ENCODE measurements around the gene CADPS2.

Gene CADPS2

DNA sequence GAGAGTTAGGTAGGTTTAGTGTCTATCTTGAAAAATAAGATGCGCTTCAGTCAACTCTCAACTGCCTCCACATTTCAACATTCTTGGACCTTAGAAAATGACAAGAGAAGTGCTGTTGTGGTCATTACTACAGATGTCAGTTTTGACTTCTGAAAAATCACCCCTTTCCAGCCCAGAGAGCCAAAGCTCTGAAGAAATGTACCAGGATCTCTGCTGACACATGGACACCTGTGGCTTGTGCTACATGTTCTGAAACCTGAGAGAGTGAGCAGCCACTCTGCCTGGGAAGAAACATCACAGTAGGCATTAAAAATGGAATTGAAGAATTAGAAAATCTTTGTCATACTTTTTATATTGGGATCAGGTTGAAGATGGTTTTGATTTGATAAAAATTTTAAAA, 545.8 kb downstream of the CADPS2 start:
- TF ChIP-seq RAD21 (IDR thresholded peaks at IDR 0.05; ENCODE audit: low read depth) (no peak), FOXM1 (IDR thresholded peaks at IDR 0.05; ENCODE audit: borderline replicate concordance, low read depth) (no peak), ZBTB7A (IDR thresholded peaks at IDR 0.05; ENCODE audit: low read depth) (no peak), CREB1 (IDR thresholded peaks at IDR 0.05; ENCODE audit: low read depth) (no peak), TAF1 (IDR thresholded peaks at IDR 0.05; ENCODE audit: low read depth) (no peak), EGR1 (IDR thresholded peaks at IDR 0.05) (no peak), EP300 (IDR thresholded peaks at IDR 0.05; ENCODE audit: borderline replicate concordance) (no peak), CEBPB (IDR thresholded peaks at IDR 0.05) (no peak), TEAD4 (IDR thresholded peaks at IDR 0.05) (no peak), YY1 (IDR thresholded peaks at IDR 0.05; ENCODE audit: low read depth) (no peak), NFIC (IDR thresholded peaks at IDR 0.05) (no peak), TCF12 (IDR thresholded peaks at IDR 0.05; ENCODE audit: low read depth) (no peak)
- TF ChIP-seq, protein P1, sequence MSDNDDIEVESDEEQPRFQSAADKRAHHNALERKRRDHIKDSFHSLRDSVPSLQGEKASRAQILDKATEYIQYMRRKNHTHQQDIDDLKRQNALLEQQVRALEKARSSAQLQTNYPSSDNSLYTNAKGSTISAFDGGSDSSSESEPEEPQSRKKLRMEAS (IDR thresholded peaks at IDR 0.05): no peak
- TF ChIP-seq, protein P2, sequence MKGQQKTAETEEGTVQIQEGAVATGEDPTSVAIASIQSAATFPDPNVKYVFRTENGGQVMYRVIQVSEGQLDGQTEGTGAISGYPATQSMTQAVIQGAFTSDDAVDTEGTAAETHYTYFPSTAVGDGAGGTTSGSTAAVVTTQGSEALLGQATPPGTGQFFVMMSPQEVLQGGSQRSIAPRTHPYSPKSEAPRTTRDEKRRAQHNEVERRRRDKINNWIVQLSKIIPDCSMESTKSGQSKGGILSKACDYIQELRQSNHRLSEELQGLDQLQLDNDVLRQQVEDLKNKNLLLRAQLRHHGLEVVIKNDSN (IDR thresholded peaks at IDR 0.05): no peak
- TF ChIP-seq, protein P3, sequence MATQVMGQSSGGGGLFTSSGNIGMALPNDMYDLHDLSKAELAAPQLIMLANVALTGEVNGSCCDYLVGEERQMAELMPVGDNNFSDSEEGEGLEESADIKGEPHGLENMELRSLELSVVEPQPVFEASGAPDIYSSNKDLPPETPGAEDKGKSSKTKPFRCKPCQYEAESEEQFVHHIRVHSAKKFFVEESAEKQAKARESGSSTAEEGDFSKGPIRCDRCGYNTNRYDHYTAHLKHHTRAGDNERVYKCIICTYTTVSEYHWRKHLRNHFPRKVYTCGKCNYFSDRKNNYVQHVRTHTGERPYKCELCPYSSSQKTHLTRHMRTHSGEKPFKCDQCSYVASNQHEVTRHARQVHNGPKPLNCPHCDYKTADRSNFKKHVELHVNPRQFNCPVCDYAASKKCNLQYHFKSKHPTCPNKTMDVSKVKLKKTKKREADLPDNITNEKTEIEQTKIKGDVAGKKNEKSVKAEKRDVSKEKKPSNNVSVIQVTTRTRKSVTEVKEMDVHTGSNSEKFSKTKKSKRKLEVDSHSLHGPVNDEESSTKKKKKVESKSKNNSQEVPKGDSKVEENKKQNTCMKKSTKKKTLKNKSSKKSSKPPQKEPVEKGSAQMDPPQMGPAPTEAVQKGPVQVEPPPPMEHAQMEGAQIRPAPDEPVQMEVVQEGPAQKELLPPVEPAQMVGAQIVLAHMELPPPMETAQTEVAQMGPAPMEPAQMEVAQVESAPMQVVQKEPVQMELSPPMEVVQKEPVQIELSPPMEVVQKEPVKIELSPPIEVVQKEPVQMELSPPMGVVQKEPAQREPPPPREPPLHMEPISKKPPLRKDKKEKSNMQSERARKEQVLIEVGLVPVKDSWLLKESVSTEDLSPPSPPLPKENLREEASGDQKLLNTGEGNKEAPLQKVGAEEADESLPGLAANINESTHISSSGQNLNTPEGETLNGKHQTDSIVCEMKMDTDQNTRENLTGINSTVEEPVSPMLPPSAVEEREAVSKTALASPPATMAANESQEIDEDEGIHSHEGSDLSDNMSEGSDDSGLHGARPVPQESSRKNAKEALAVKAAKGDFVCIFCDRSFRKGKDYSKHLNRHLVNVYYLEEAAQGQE (IDR thresholded peaks at IDR 0.05; ENCODE audit: low read depth): no peak

DNA sequence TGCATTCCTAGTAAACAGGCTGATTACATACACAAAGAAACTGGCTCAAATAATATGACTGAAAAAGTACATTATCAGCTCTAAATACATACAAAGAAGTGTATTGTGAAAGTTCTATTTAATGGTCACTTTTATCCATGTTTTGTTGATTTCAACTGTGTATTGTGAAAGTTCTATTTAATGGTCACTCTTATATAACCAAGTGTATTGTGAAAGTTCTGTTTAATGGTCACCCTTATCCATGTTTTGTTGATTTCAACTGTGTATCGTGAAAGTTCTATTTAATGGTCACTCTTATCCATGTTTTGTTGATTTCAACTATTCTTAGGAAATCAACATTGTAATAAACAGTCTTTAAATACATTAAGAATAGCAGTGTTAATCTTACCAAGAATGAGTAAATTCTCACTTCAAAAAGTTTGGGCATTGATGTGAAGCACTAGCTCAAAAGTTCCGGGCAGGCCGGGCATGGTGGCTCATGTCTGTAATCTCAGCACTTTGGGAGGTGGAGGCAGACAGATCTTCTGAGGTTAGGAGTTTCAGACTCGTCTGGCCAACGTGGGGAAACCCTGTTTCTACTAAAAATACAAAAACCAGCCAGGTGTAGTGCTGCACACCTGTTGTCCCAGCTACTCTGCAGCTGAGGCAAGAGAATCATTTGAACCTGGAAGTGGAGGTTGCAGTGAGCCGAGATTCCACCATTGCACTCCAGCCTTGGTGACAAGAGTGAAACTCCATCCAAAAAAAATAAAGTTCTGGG, 546.9 kb downstream of the CADPS2 start:
- TF ChIP-seq RAD21 (IDR thresholded peaks at IDR 0.05; ENCODE audit: low read depth) (no peak), CEBPB (IDR thresholded peaks at IDR 0.05) (no peak)
- TF ChIP-seq, protein P3 (IDR thresholded peaks at IDR 0.05; ENCODE audit: low read depth): no peak

DNA sequence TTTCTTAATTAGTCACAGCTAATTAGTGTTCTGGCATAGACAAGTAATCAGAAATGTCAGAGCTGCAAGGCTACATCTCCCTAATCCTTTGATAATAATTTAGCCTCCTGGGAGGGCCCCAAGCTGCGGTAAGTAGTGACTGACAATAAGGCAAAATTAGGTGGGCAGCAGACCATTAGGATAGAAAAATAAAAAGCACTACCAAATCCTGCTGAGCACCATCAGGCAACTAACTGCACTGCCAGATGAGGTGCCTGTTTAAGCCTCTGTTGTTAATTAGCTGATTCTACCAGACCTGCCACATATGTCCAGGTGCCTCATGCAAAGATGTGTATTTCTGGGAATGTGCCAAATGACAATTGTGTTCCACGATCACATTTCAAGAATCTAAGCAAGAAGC, 549.2 kb downstream of the CADPS2 start:
- TF ChIP-seq FOXM1 (IDR thresholded peaks at IDR 0.05; ENCODE audit: borderline replicate concordance, low read depth): no peak
- TF ChIP-seq, protein P2 (IDR thresholded peaks at IDR 0.05): no peak
- TF ChIP-seq EP300 (IDR thresholded peaks at IDR 0.05; ENCODE audit: borderline replicate concordance): no peak
- no peak for TF ChIP-seq ZBTB7A (IDR thresholded peaks at IDR 0.05; ENCODE audit: low read depth)
- no peak for TF ChIP-seq EGR1 (IDR thresholded peaks at IDR 0.05)
- TF ChIP-seq, protein P3 (IDR thresholded peaks at IDR 0.05; ENCODE audit: low read depth): no peak
- TF ChIP-seq TAF1 (IDR thresholded peaks at IDR 0.05; ENCODE audit: low read depth): no peak
- TF ChIP-seq RAD21 (IDR thresholded peaks at IDR 0.05; ENCODE audit: low read depth): no peak
- no peak for TF ChIP-seq NFIC (IDR thresholded peaks at IDR 0.05)
- TF ChIP-seq, protein P1 (IDR thresholded peaks at IDR 0.05): no peak
- no peak for TF ChIP-seq TEAD4 (IDR thresholded peaks at IDR 0.05)
- TF ChIP-seq CREB1 (IDR thresholded peaks at IDR 0.05; ENCODE audit: low read depth): no peak
- no peak for TF ChIP-seq TCF12 (IDR thresholded peaks at IDR 0.05; ENCODE audit: low read depth)
- no peak for TF ChIP-seq YY1 (IDR thresholded peaks at IDR 0.05; ENCODE audit: low read depth)
- no peak for TF ChIP-seq CEBPB (IDR thresholded peaks at IDR 0.05)

DNA sequence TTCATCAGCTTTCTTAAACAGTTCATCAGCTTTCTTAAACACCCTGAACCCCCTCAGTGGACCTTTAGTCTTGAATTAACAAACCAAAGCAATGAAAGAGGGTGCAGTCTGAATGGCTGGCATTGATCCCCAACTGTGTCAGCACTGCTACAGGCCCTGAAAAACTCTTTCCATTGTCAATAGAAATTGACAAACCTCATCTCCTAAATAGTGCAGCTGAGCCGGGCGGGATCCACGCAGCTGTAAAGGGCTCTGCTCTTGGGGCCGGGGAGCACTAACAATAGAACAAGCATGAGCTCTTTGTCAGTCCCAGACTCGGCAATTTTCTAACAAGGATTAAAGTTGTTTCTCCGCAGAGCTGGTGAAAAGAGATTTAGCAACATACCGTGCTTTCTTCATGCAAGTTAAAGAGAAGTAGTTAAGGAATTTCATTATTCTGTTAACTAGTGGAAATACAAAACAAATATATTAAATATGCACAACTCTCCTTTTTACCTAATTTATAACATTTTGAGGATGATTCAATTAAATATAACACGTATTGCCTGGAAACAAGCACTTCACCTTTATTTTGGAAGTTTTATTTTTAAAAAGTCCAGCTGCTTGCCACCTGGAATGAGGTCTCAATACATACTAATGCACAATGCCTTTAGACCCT, 557.0 kb downstream of the CADPS2 start:
- TF ChIP-seq TAF1 (IDR thresholded peaks at IDR 0.05; ENCODE audit: low read depth): no peak
- no peak for TF ChIP-seq ZBTB7A (IDR thresholded peaks at IDR 0.05; ENCODE audit: low read depth)
- TF ChIP-seq, protein P3 (IDR thresholded peaks at IDR 0.05; ENCODE audit: low read depth): no peak
- TF ChIP-seq EGR1 (IDR thresholded peaks at IDR 0.05): no peak
- TF ChIP-seq TCF12 (IDR thresholded peaks at IDR 0.05; ENCODE audit: low read depth): no peak
- TF ChIP-seq NFIC (IDR thresholded peaks at IDR 0.05): no peak
- TF ChIP-seq, protein P1 (IDR thresholded peaks at IDR 0.05): no peak
- TF ChIP-seq, protein P2 (IDR thresholded peaks at IDR 0.05): no peak
- TF ChIP-seq EP300 (IDR thresholded peaks at IDR 0.05; ENCODE audit: borderline replicate concordance): no peak
- no peak for TF ChIP-seq YY1 (IDR thresholded peaks at IDR 0.05; ENCODE audit: low read depth)
- TF ChIP-seq CEBPB (IDR thresholded peaks at IDR 0.05): no peak
- no peak for TF ChIP-seq CREB1 (IDR thresholded peaks at IDR 0.05; ENCODE audit: low read depth)
